Measurements from ENCODE around the gene MACF1.
"Not testable (repeated sequence)": the region's sequence is repeated elsewhere in the genome, so short reads cannot be mapped to it uniquely, and the experiment has no call there.

MACF1 gene

DNA sequence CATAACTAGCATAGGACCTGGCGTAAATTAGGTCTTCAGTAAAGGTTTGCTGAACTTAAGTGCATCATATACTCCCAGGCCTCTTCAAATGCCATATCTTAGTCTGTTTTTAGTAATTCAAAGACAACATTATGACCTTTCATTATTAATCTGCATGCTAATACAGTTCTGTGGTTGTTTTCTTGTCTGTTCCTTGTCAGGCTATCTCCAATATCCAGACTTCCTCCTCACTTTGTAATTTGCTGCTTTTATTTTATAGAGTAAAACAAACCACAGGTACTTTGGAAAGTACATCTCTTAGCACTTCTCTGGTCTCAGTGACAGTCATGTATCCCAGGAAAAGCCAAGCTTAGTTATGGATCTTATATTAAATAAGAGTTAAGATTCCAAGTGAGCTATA, 221.9 kb downstream of the MACF1 start:
- no peak for DNase-seq

DNA sequence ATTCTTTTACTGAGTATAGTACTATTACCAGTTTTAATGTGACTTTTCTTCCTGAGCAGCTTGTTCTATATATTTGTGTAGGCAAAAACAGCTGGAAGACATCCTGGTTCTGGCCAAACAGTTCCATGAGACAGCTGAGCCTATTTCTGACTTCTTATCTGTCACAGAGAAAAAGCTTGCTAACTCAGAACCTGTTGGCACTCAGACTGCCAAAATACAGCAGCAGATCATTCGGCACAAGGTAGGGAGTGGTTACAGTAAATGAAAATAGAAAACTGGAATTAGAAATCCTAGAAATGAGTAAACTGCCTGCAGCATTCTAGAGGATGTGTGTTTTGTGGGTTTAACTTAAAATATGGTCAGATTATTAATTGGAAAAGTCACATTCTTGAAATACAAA, 222.9 kb downstream of the MACF1 start:
- DNase-seq: no peak

DNA sequence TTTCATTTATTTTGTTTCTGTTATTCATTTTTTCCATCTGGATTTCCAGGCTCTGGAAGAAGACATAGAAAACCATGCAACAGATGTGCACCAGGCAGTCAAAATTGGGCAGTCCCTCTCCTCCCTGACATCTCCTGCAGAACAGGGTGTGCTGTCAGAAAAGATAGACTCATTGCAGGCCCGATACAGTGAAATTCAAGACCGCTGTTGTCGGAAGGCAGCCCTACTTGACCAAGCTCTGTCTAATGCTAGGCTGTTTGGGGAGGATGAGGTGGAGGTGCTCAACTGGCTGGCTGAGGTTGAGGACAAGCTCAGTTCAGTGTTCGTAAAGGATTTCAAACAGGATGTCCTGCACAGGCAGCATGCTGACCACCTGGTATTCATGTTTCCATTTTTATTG, 223.4 kb downstream of the MACF1 start:
- no peak for DNase-seq

DNA sequence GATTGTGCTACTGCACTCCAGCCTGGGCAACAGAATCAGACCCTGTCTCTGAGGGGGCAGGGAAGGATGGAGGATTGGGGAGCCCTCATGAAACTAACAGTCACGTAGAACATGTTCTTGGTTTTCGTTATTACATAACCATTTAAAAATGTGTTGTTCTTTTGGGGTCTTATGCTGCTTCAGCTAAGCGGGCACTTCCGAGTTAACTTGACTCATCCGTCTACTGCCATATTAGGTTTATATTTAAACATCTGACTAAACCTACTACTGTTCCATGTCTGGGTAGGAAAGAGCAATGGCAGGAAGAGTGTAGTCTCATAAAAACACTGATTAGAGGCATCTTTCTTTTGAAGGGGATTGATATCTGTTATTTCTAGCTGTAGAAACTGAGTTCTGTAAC, 227.4 kb downstream of the MACF1 start:
- DNase-seq: no peak

DNA sequence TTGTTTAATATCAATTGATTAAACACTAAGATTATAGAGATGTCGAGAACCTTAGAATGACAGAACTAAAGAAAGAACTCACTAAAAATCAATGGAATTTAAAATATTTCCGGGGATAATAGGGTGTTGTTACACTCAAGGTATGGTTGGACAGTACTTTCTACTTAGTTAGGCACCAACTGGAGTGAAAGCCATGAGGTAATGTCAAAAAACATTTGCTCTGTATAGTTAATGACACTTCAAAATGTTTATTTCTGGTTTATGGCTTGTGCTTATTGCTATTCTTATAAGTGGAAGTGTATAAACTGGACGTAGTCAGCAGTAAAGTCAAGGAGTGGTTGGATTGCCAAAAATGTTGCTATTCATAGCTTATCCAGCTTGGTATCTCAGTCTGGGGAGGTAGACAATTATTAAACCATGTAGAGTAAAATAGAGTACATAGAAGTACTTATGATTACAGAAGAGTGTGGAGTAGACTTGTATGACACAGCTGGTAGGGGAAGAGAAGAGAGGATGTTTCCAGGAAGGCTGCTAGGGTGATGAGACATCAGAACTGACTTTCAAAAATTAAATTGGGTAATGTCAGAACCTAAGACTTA, 230.4 kb downstream of the MACF1 start:
- no peak for DNase-seq

DNA sequence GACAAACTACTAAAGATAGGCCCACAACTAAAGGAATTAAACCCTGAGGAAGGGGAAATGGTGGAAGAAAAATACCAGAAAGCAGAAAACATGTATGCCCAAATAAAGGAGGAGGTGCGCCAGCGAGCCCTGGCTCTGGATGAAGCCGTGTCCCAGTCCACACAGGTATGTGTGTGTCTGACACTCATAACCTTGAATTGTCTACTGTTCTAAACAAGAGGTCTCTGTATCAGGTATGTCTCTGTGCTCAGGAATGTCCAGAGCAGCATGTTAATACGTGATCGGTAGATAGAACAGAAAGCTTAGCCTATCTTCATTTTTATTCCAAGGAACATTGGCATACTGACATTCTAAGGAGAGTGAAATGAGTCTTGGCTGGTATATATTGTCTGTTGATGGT, 231.1 kb downstream of the MACF1 start:
- no peak for DNase-seq

DNA sequence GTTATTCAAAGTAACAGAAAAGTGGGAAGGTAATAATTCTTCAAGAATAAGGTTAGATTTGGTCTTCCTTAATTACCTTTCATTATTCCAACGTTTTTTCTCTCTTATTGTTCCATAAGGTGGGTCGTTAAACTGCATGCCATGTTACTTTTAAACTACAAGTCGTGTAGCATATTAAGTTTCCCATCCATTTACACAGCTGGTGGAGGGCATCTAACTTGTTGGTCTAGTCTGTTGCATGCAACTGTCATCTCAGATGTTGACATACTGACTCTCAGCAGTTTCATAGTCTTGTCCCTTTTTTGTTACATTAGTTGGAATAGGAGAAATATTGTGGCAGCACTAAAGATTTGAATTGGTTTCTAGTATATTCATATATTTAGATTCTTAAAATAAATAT, 232.3 kb downstream of the MACF1 start:
- no peak for DNase-seq

DNA sequence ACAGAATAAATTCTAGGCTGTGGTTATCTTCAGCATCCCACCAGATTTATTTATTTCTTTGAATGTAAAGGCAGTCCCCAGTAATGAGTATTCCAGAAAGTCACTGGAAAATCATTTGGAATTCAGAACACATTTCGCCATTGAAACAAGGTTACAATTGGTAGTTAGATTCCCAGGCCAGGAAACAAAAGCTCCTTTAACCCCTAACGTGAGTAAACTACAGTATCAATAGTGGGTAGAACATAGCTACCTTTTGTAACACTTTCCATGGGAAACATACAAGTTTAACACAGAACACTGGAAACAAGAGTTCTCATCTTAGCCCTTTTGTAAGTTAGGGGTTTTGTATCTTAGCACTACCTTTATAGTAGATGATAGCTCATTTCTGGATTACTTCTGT, 233.5 kb downstream of the MACF1 start:
- DNase-seq: no peak

DNA sequence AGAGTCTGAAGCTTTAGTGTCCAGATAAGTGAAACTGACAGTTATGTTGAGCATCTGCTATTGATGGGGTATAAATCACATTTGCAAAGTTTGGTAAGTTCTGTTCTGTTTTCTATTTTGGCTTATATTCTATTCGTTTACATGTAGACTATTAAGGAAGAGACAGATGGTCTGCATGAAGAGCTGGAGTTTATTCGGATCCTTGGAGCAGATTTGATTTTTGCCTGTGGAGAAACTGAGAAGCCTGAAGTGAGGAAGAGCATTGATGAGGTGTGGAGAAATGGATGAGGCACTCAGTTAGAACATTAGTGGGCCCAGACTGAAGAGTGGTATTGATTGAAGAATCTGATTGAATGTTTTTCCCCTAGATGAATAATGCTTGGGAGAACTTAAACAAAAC, 236.4 kb downstream of the MACF1 start:
- no peak for DNase-seq

DNA sequence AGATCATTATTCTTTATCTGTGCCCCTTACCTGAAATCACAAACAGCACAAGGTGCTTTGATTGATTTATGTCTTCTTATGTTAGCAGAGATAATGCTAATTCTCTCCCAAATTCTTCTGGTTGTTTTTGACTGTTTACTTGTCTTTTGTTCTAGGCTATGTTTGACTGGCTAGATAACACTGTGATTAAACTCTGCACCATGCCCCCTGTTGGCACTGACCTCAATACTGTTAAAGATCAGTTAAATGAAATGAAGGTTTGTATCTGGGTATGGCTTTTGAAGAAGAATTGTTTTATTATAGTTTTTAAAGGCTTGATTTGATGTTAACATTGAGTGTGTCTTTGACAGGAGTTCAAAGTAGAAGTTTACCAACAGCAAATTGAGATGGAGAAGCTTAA, 237.3 kb downstream of the MACF1 start:
- no peak for DNase-seq

DNA sequence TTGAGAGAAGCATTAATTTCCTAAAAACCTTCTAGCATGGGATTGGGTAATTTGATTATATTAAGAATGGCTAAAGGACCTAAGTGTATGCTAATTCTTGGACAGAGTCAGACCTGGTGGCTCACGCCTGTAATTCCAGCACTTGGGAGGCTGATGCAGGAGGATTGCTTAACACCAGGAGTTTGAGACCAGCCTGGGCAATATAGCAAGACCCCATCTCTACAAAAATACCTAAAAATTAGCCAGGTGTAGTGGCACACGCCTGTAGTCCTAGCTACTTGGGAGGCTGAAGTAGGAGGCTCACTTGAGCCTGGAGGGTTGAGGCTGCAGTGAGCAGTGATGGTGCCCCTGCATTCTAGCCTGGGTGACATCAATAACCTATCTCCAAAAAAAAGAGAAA, 241.1 kb downstream of the MACF1 start:
- no peak for DNase-seq

DNA sequence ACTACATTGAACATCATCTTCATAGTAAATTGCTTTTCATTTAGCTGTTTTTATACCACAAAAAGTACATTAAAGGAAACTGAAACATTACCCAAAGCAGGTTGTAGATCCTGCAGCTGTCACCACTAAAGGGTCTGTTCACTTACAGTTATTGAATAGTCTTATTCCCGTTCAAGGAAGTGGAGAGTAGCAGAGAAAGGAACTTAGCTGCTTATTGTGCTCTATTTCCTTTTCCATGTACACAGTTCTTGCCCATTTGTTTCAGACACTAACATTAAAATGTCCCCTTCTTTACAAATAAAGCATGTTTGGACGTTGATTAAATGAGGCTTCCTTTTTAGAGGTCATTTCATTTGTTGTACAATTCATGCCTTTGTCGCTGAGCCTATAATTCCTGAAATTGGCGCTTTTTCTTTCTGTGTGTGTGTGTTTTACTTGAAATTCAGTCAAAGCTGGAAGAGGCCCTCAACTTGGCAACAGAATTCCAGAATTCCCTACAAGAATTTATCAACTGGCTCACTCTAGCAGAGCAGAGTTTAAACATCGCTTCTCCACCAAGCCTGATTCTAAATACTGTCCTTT, 242.6 kb downstream of the MACF1 start:
- no peak for DNase-seq

DNA sequence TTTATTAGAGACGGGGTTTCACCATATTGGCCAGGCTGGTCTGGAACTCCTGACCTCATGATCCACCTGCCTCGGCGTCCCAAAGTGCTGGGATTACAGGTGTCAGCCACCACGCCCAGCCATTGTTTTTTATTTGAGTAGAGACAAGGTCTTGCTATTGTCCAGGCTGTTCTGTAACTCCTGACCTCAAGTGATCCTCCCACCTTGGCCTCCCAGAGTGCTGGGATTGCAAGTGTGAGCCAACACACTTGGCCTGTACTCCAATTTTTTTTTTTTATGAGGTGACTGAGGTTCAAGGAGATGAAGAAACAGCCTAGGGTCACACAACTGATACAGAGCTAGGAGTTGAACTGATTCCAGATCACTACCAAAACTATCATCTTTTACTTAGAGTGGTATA, 245.5 kb downstream of the MACF1 start:
- DNase-seq: not testable (repeated sequence)

DNA sequence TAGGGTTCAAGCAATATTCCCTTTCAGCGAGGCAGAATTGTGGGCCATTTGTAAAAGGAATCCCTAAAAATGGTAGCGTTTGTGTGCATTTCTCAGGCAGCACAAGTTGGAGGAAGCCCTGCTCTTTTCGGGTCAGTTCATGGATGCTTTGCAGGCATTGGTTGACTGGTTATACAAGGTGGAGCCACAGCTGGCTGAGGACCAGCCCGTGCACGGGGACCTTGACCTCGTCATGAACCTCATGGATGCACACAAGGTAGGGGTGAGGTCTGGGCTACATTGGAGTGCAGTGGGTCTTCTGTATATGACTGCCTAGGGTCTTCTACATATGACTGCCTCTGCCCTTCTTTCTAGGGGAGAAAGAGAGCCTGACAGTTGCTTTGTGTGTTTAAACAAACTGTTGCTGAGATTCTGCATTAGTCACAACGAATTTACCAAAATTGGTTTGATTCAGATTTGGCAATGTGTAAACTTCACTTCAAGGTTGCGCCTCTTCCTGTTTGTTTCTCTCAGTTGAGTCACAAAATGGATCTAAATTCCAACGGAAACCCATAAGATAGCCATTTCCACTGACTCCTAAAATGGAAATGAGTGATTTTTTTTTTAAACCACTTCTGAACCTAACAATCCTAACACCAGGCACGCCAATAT, 246.6 kb downstream of the MACF1 start:
- DNase-seq: no peak

DNA sequence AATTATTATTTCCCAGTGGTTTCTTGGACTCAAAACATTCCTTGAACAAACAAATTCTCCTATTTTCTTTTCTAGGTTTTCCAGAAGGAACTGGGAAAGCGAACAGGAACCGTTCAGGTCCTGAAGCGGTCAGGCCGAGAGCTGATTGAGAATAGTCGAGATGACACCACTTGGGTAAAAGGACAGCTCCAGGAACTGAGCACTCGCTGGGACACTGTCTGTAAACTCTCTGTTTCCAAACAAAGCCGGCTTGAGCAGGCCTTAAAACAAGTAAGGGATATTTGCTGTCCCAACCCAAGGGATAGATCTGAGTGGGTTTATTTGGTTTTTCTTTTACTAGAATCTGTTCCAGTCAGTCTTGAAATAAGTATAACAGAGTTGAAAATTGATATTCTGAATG, 247.6 kb downstream of the MACF1 start:
- no peak for DNase-seq

DNA sequence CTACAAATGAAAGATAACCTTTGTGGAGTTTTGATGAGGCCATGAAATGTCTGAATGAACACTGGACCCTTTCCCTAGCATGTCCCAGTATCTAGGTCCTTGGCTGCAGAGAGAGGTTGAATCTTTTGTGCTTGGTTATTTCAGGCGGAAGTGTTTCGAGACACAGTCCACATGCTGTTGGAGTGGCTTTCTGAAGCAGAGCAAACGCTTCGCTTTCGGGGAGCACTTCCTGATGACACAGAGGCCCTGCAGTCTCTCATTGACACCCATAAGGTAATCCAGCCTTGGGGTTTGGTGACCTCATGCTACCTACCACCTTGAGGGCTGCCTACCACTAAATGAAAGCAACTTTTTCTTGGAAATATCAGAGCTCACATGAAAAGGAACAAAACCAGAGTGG, 248.0 kb downstream of the MACF1 start:
- no peak for DNase-seq

DNA sequence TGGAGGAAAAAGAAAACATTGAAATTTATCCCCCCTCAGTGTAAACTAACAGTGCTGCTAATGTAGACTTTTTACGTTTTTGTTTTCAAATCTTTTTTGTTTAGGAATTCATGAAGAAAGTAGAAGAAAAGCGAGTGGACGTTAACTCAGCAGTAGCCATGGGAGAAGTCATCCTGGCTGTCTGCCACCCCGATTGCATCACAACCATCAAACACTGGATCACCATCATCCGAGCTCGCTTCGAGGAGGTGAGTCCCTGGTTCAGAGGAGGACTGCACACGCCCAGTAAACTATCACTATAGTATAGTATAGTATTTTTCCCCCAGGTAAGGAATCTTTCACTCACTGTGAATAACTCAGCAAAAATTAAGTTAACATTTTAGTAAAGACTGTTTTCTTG, 249.1 kb downstream of the MACF1 start:
- DNase-seq: no peak

DNA sequence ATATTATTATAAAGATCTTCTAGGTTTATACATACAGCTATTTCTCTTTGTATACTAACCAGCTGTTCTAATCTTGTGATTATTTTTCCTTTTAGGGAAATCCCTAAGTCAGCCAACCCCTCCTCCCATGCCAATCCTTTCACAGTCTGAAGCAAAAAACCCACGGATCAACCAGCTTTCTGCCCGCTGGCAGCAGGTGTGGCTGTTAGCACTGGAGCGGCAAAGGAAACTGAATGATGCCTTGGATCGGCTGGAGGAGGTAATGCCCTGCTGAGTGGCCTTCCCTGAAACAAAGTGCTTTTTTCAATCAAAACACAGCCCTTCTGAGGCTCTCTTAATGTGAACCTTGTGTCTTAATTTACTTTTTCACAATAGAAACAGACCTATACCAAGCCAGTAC, 254.5 kb downstream of the MACF1 start:
- DNase-seq: no peak

DNA sequence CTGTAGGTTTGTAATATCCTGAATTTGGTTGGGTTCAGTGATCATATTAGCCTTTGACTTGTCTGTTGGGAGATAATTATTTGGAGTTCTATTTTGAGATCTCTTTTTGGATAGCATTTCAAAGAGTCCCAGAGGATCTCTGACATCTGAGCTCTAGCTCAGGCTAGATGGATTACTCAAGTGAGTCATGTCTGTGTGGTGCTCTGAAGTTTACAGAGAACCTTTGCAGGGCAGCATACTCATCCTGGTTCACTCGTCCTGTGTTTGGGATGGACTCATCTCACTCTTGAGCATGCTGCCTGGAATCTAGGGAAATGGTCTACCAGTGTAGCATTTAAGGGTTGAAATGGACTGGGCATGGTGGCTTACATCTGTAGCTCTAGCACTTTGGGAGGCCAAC, 257.6 kb downstream of the MACF1 start:
- no peak for DNase-seq

DNA sequence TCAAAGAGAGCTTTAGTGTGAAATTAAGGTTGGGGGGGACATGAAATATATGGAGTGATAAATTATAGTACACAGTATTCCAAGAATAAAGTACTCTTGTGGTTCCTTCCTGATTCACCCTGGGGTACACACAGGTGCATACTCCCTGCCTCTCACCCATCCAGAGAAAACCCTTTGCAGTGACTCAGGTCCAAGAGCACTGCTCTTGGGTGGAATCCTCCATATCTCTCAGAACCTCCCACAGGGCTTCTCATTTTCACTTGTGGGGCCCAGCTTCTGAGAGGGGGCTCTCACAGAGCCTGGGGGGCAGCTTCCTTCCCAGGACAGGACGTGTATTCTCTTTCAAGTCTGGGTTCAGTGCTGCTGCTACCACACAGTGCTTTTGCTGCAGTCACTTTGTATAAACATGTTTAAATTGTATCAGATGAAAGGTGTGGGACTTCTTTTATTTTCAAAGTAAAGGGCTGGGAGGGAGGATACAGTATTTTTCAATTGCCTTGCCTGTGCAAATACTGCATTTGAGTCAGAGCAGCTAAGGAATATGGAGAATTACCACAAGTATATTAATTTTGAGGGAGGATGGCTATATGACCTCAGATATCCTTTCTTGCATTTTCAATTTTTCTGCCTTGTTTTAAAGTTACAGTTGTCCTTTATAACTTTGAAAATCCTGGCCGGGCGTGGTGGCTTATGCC, 262.1 kb downstream of the MACF1 start:
- no peak for DNase-seq

DNA sequence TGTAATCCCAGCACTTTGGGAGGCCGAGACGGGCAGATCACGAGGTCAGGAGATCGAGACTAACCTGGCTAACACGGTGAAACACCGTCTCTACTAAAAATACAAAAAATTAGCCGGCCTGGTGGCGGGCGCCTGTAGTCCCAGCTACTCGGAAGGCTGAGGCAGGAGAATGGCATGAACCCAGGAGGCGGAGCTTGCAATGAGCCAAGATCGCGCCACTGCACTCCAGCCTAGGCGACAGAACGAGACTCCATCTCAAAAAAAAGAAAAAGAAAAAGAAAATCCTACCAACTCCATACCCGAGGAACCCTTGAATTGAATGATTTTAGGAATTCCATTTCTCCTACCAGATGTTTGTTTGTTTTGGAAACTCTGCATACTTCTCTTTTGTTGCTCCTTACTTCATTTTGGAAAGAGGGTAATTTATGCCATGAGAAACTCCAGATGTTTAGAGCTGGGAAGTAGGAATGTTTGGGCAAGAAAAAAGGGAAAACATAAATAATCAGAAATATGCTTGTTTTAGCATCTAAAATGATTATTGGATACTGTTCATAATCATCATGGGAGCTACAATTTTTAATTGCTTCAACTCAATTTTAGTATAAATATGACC, 262.7 kb downstream of the MACF1 start:
- DNase-seq: not testable (repeated sequence)

DNA sequence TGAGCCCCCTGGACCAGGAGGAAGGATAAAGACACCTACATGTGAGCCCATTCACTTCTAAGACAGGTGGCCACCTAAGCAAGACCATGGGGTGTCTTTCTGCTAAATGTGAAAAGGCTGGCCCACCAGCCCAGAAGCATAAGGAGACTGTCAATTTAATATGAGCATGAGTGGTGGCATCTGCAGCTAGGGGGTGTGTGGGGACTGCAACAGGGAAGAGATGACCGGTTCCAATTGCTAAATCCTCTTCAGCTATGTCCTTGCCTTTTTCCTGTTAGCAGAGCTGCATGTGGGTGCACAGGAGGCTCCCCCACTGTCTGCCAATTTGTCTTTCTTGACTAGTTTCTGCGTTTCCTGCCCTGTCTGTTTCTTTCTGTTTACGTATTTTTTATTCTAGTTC, 264.7 kb downstream of the MACF1 start:
- DNase-seq: no peak

DNA sequence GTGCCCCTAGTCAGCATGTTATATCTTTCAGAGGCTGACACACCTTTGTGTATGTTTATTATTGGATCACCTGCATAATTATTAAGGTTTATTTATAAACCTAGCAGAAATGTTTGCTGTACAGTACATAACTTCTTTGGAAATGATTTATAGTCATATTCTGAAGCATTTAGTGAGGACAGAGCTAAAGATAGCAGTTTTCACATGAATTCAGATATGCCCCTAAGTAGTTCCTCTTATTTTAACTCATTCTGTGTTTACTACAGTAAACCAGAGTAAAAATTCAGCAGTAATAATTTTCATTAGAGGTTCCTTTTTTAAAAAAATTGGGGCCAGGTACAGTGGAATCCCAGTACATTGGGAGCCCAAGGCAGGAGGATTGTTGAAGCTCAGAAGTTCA, 265.5 kb downstream of the MACF1 start:
- no peak for DNase-seq

DNA sequence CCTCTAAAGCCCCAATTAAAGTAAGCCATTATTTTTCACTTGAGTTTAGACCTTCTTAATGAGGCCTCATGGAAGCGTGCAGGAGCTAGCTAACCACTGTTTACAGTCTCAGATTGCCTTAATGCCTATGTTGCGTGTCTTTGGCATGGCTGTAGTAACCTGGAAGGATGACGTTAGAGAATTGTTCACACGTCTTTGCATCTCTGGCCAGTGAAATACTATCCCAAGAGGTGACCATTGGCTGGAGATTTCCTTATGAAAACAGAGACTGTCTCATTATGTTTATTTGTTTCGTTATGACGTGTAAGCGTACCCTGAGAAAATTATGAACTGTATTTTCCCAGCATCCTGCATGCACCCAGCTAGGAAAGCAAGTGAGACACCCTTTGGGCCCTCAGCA, 268.3 kb downstream of the MACF1 start:
- no peak for DNase-seq
